Measurements from ENCODE around the gene SYT17. TPM values are rescaled to one million over a fixed set of nuclear protein-coding genes. Genes with fewer than 3 reads are reported as not detected.

Gene SYT17
- total and polyA plus RNA-seq, 10 of the 15 experiments (the other 5 are each of a cell fraction or from before 2014, with no cell fraction given) = 3.7 to 12.3 (median 5.0) TPM

DNA sequence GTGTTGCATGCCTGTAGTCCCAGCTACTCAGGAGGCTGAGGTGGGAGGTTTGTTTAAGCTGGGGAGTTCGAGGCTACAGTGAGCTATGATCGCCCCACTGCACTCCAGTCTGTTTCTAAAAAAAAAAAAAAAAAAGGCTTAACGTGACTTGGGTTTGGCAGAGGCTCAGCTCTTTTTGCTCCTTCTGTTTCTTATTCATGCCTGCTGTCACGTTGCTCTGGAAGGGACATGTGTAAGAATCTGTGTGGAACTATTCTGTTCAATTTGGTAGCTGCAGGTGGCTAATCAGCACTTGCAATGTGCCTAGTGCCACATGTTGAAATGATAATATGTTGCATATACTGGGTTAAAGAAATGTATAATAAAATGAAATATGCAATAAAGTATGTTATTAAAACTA, 20.9 kb upstream of the SYT17 start:
- Histone ChIP-seq H3K4me3 (no peak overlapping the region), H2AFZ (ENCODE audit: control insufficient read depth, low read depth, low read length) (no peak overlapping the region), H3K4me1 (ENCODE audit: control insufficient read depth, insufficient read depth, low read length) (no peaks in the 10 kb centered on the region), H3K27me3 (replicated peaks in 1 of 2; ENCODE audit: control insufficient read depth in 2 of 2, insufficient read depth in 2 of 2, low read length in 1 of 2) (0 out of 4 replicates have a peak, but pooled peaks cover 0 to 2% of the 10 kb centered on the region in 2 experiments), H3K9me3 (replicated peaks; ENCODE audit: control insufficient read depth, insufficient read depth, low read length) (no peaks in the 10 kb centered on the region; the same call in 2 of the 3 replicates), H3K36me3 (ENCODE audit: control insufficient read depth in 2 of 2, insufficient read depth in 2 of 2, low read length in 1 of 2) (no peaks in the 10 kb centered on the region), H3K4me2 (ENCODE audit: control insufficient read depth, insufficient read depth) (no peak overlapping the region), H3K79me2 (ENCODE audit: control insufficient read depth, insufficient read depth, low read length) (no peaks in the 10 kb centered on the region), H3K9ac (ENCODE audit: control insufficient read depth, insufficient read depth, low read length) (no peak overlapping the region), H3K27ac (ENCODE audit: control insufficient read depth, insufficient read depth) (no peak overlapping the region), H4K20me1 (ENCODE audit: control insufficient read depth, insufficient read depth) (no peaks in the 10 kb centered on the region)
- ATAC-seq (no peak), DNase-seq (ENCODE audit: low read depth, low spot score) (no peak), FAIRE-seq (no peak)
- no TSS peak for BruUV-seq (replicated peaks)
- POLR2A ChIA-PET = interaction anchor here (0.7 kb wide), 1 partner anchor 61 kb away, joined by 5 read pairs; no protein-coding TSS in a partner anchor
- CTCF ChIA-PET = interaction anchor here (0.7 kb wide), 1 partner anchor 220 kb away, joined by 3 read pairs; no protein-coding TSS in a partner anchor
- TF ChIP-seq MXI1 (IDR thresholded peaks at IDR 0.05; ENCODE audit: low read depth, low read length) (no peak), TCF7 (IDR thresholded peaks at IDR 0.05; ENCODE audit: borderline replicate concordance) (no peak), CHD1 (IDR thresholded peaks at IDR 0.05; ENCODE audit: low read depth, low read length) (no peak), YY1 (IDR thresholded peaks at IDR 0.05; ENCODE audit: low read depth, low read length) (no peak), TAF1 (IDR thresholded peaks at IDR 0.05; ENCODE audit: borderline replicate concordance, low read depth, low read length) (no peak), ZNF622 (IDR thresholded peaks at IDR 0.05) (no peak), KDM1A (IDR thresholded peaks at IDR 0.05; ENCODE audit: borderline replicate concordance) (no peak), BACH1 (IDR thresholded peaks at IDR 0.05; ENCODE audit: borderline replicate concordance) (no peak)
- TF ChIP-seq, protein P1, sequence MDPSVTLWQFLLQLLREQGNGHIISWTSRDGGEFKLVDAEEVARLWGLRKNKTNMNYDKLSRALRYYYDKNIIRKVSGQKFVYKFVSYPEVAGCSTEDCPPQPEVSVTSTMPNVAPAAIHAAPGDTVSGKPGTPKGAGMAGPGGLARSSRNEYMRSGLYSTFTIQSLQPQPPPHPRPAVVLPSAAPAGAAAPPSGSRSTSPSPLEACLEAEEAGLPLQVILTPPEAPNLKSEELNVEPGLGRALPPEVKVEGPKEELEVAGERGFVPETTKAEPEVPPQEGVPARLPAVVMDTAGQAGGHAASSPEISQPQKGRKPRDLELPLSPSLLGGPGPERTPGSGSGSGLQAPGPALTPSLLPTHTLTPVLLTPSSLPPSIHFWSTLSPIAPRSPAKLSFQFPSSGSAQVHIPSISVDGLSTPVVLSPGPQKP (IDR thresholded peaks at IDR 0.05; ENCODE audit: low read depth, low read length) = no peak
- 12% methylated on average over 4 of the region's 4 CpGs for WGBS (ENCODE audit: insufficient coverage, insufficient replicate concordance, low lambda C conversion rate, missing lambda C conversion rate)
- RAD21 ChIA-PET (ENCODE audit: unreplicated experiment) = no interaction called here
- SMC1A ChIA-PET (ENCODE audit: uncharacterized antibody, unreplicated experiment) = interaction anchor here (0.7 kb wide), 1 partner anchor 309 kb away, joined by 3 read pairs; no protein-coding TSS in a partner anchor
- in situ Hi-C loops (cut with MboI) (no loop called here), intact Hi-C loops (cut with micrococcal nuclease; ENCODE audit: unreplicated experiment) (no loop called here)

All from GM12878 (cell line).